ENCODE results near the gene DNAH6. TPM values are rescaled to one million over a fixed set of nuclear protein-coding genes. Genes with fewer than 3 reads are reported as not detected.

Gene DNAH6
- total RNA-seq, 1 experiment from 2014 or later: 0.26 TPM

GRCh38 chr2:84808279-84808678, 292.0 kb downstream of the DNAH6 start:
- no peak overlapping the region for H3K27ac Mint-ChIP-seq
- H3K18ac ChIP-seq (ENCODE audit: insufficient read length, low read depth, low read length): no peak overlapping the region
- H4K8ac ChIP-seq (replicated peaks; ENCODE audit: insufficient read length, low read depth, low read length): no peak overlapping the region
- H3K23me2 ChIP-seq (ENCODE audit: insufficient read length, low read depth, low read length, poor library complexity, severe bottlenecking): no peaks in the 10 kb centered on the region
- no peak overlapping the region for H4K5ac ChIP-seq (ENCODE audit: insufficient read length, low read depth, low read length)
- H2AFZ ChIP-seq (ENCODE audit: low read length): no peak overlapping the region
- H3K9me3 Mint-ChIP-seq: no peaks in the 10 kb centered on the region
- peaks cover 4% of the 10 kb centered on the region for H3K27me3 Mint-ChIP-seq (ENCODE audit: low read depth)
- no peak overlapping the region for H2AK5ac ChIP-seq (ENCODE audit: insufficient read length, low read length)
- no peak overlapping the region for H3K9ac ChIP-seq (ENCODE audit: extremely low read depth, insufficient read length, low read length)
- no peaks in the 10 kb centered on the region for H3K9me3 ChIP-seq (ENCODE audit: control insufficient read depth, low read depth, low read length)
- no peak overlapping the region for H2BK5ac ChIP-seq (ENCODE audit: insufficient read length, low read length)
- no peaks in the 10 kb centered on the region for H3K79me1 ChIP-seq (ENCODE audit: insufficient read depth, low read depth, low read length, poor library complexity, severe bottlenecking)
- H4K91ac ChIP-seq (ENCODE audit: insufficient read length, low read depth, low read length): no peak overlapping the region
- no peak overlapping the region for H2BK15ac ChIP-seq (ENCODE audit: low read depth, low read length)
- H2BK20ac ChIP-seq (ENCODE audit: low read depth, low read length, poor library complexity, severe bottlenecking): no peak overlapping the region
- no peaks in the 10 kb centered on the region for H4K20me1 ChIP-seq (ENCODE audit: control insufficient read depth, insufficient read depth, insufficient read length)
- no peak overlapping the region for H3K27ac ChIP-seq (ENCODE audit: insufficient read length, low read depth, low read length)
- WGBS (ENCODE audit: extremely low coverage, insufficient read length, low lambda C conversion rate): no CpG with 5 or more reads among the region's 4 CpGs
- H3K56ac ChIP-seq (ENCODE audit: insufficient read length, low read depth, low read length): no peak overlapping the region
- H3K4me1 ChIP-seq (ENCODE audit: insufficient read depth, low read length): no peaks in the 10 kb centered on the region
- peaks cover 0 to 3% of the 10 kb centered on the region in 2 experiments; a peak in 1 of 4 replicates for H3K4me1 Mint-ChIP-seq
- no peak overlapping the region for H2BK12ac ChIP-seq (ENCODE audit: insufficient read length, low read depth, low read length)
- no peaks in the 10 kb centered on the region; the same call in 1 of the 2 replicates for H3K79me2 ChIP-seq (ENCODE audit: insufficient read depth, low read length)
- no peak overlapping the region for H3K23ac ChIP-seq (ENCODE audit: insufficient read length, low read depth, low read length)
- DNase-seq: no peak
- no peak overlapping the region for H3K4ac ChIP-seq (ENCODE audit: low read depth, low read length)
- no peak overlapping the region for H3K4me3 Mint-ChIP-seq
- no peak overlapping the region for H2BK120ac ChIP-seq (ENCODE audit: low read depth, low read length, poor library complexity, severe bottlenecking)
- no peak overlapping the region for H3K4me2 ChIP-seq (ENCODE audit: insufficient read depth, insufficient read length, low read length)
- no peaks in the 10 kb centered on the region for H3K27me3 ChIP-seq (ENCODE audit: insufficient read depth, low read length)
- H3K36me3 Mint-ChIP-seq (ENCODE audit: insufficient read depth in 1 of 3, low read depth in 3 of 3): no peaks in the 10 kb centered on the region
- no peak overlapping the region for H3T11ph ChIP-seq (ENCODE audit: low read length)
- no peak for TF ChIP-seq CTCF (conservative IDR thresholded peaks at IDR 0.05)
- H3K14ac ChIP-seq (ENCODE audit: insufficient read depth, low read length): no peak overlapping the region
